GM21723 (cell line): ENCODE results near the gene AFP.

ENCODE experiments used
- ATAC-seq: cut with Tn5 transposase; IDR thresholded peaks from one replicate; pipeline ENCODE4 v1.9.1; 2021; ENCODE audit warnings: mild to moderate bottlenecking, moderate library complexity; ENCODE audit not compliant: unreplicated experiment

AFP gene

DNA sequence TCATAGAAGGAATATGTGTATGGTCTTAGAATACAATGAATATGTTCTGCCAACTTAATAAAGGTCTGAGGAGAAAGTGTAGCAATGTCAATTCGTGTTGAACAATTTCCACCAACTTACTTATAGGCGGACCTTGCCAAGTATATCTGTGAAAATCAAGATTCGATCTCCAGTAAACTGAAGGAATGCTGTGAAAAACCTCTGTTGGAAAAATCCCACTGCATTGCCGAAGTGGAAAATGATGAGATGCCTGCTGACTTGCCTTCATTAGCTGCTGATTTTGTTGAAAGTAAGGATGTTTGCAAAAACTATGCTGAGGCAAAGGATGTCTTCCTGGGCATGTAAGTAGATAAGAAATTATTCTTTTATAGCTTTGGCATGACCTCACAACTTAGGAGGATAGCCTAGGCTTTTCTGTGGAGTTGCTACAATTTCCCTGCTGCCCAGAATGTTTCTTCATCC is 22.7 kb upstream of the AFP start:
- ATAC-seq, result no peak

DNA sequence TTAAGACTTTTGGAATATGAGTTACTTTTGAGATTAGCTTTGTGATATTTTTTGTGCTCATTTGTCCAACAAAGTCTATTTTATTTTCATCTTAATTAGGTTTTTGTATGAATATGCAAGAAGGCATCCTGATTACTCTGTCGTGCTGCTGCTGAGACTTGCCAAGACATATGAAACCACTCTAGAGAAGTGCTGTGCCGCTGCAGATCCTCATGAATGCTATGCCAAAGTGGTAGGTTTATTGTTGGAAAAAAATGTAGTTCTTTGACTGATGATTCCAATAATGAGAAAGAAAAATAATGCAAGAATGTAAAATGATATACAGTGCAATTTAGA is 21.1 kb upstream of the AFP start:
- ATAC-seq, result no peak

DNA sequence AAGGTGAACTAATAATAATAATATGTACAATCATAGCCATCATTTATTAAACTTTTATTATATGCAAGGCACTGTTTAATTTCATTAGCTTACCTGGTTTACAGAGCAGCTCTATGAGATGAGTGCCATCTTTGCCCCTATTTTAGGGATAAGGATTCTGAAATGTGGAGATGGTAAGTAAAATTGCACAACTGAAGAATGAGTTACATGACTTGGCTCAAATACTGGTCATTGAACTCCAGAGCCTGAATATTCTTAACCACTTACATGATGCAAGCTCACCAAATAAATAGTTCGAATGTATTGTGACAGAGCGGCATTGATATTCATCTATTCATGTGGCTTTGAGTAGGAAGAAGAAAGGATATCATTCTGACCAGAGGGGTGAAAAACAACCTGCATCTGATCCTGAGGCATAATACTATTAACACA is 20.2 kb upstream of the AFP start:
- no peak for ATAC-seq

DNA sequence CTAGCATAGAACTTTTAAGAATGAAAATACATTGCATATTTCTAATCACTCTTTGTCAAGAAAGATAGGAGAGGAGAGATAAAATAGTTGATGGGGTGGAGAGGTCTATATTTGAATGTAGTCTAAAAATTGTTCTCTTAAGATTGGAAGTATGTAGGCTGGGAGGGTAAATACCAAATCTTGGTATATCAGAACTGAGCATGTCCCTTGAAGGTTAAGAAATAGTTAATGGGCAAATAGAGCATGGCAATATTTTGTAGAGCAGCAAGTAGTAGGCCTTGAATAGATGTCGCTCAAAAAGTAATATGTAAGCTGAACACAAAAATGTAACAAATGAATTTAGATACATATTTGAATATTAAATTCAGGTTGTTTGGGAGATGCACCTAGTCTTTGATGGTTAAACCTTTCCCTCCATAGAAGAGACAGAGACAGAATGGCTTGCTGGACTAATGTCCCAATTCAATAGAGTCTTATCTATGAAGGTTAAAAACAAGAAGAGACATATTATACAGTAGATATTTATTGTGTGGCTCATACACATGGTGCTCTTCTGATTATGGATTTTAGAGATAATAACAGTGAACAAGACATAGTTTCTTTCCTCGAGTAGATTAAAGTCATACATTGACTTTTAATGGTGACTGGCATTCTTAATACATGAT is 19.5 kb upstream of the AFP start:
- ATAC-seq, result no peak

DNA sequence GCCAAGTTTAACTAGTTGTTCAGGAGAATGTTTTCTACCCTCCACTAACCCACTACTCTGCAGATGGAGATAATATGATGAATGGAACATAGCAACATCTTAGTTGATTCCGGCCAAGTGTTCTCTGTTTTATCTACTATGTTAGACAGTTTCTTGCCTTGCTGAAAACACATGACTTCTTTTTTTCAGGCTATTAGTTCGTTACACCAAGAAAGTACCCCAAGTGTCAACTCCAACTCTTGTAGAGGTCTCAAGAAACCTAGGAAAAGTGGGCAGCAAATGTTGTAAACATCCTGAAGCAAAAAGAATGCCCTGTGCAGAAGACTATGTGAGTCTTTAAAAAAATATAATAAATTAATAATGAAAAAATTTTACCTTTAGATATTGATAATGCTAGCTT is 18.7 kb upstream of the AFP start:
- ATAC-seq, result no peak

DNA sequence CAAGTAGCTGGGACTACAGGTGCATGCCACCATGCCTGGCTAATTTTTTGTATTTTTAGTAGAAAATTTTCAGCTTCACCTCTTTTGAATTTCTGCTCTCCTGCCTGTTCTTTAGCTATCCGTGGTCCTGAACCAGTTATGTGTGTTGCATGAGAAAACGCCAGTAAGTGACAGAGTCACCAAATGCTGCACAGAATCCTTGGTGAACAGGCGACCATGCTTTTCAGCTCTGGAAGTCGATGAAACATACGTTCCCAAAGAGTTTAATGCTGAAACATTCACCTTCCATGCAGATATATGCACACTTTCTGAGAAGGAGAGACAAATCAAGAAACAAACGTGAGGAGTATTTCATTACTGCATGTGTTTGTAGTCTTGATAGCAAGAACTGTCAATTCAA is 18.0 kb upstream of the AFP start:
- no peak for ATAC-seq

DNA sequence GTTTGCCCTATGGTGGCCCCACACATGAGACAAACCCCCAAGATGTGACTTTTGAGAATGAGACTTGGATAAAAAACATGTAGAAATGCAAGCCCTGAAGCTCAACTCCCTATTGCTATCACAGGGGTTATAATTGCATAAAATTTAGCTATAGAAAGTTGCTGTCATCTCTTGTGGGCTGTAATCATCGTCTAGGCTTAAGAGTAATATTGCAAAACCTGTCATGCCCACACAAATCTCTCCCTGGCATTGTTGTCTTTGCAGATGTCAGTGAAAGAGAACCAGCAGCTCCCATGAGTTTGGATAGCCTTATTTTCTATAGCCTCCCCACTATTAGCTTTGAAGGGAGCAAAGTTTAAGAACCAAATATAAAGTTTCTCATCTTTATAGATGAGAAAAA is 17.3 kb upstream of the AFP start:
- ATAC-seq, result no peak

DNA sequence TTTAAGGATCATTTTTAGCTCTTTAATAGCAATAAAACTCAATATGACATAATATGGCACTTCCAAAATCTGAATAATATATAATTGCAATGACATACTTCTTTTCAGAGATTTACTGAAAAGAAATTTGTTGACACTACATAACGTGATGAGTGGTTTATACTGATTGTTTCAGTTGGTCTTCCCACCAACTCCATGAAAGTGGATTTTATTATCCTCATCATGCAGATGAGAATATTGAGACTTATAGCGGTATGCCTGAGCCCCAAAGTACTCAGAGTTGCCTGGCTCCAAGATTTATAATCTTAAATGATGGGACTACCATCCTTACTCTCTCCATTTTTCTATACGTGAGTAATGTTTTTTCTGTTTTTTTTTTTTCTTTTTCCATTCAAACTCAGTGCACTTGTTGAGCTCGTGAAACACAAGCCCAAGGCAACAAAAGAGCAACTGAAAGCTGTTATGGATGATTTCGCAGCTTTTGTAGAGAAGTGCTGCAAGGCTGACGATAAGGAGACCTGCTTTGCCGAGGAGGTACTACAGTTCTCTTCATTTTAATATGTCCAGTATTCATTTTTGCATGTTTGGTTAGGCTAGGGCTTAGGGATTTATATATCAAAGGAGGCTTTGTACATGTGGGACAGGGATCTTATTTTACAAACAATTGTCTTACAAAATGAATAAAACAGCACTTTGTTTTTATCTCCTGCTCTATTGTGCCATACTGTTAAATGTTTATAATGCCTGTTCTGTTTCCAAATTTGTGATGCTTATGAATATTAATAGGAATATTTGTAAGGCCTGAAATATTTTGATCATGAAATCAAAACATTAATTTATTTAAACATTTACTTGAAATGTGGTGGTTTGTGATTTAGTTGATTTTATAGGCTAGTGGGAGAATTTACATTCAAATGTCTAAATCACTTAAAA is 16.6 kb upstream of the AFP start:
- no peak for ATAC-seq

DNA sequence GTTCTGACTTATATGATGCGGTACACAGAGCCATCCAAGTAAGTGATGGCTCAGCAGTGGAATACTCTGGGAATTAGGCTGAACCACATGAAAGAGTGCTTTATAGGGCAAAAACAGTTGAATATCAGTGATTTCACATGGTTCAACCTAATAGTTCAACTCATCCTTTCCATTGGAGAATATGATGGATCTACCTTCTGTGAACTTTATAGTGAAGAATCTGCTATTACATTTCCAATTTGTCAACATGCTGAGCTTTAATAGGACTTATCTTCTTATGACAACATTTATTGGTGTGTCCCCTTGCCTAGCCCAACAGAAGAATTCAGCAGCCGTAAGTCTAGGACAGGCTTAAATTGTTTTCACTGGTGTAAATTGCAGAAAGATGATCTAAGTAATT is 15.4 kb upstream of the AFP start:
- ATAC-seq, result no peak

DNA sequence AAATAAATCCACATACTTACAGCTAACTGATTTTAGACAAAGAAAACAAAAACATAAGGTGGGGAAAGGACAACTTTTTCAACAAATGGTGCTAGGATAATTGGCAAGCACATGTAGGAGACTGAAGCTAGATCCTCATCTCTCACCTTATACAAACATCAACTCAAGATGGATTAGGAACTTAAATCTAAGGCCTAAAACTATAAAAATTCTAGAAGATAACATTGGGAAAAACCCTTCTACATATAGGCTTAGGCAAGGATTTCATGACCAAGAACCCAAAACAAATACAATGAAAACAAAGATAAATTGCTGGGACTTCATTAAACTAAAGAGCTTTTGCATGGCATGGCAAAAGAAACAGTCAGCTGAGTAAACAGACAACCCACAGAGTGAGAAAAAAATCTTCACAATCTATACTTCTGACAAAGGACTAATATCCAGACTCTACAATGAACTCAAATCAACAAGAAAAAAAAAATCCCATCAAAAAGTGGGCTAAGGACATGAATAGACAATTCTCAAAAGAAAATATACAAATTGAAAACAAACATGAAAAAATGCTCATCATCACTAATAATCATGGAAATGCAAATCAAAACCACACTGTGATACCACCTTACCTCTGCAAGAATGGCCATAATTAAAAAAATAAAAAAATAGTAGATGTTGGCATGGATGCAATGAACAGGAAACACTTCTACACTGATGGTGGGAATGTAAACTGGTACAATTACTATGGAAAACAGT is 14.1 kb upstream of the AFP start:
- no peak for ATAC-seq

DNA sequence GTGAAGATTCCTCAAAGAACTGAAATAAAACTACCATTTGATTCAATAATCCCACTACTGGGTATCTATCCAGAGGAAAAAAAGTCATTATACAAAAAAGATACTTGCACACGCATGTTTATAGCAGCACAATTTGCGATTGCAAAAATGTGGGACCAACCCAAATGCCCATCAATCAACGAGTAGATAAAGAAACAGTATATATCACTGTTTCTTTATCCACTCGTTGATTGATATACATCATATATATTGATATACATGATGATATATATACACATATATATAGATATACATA is 13.6 kb upstream of the AFP start:
- ATAC-seq, result no peak

DNA sequence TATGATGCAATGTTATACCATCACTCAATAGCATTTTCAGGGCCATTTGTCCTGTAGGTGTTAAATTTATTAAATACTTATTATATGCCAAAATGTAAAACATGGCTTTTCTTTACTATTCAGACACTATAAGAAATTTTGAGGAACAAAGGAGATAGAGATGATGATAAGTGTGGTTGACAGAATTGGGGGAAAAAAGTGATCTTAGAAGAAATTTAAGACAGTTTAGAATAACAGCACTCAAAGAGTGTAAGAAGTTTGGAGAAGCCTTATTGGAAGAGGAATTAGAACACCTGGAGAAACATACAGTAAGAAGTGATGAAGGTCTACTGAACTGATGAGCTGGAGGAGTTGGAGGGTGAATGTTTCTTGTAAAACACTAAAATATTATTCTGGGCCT is 12.8 kb upstream of the AFP start:
- ATAC-seq, result no peak

DNA sequence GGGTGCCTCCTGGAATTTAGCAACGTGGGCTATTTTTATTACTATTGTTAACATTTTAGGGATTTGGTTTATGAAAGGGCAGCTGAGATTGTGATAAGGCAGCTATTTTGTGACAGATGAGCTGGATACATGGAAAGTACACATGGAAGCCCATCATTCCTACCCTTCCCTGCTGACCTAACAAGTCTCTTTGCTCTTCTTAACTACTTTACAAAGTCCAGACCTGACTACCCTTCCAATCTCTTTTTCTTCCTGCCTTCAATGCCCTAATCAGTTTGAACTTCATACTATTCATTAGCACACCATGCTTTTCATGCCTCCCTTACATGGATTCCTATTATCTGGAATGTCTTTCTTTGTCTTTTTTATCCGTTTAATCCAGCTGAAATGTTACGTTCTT is 9.4 kb upstream of the AFP start:
- ATAC-seq, result no peak

DNA sequence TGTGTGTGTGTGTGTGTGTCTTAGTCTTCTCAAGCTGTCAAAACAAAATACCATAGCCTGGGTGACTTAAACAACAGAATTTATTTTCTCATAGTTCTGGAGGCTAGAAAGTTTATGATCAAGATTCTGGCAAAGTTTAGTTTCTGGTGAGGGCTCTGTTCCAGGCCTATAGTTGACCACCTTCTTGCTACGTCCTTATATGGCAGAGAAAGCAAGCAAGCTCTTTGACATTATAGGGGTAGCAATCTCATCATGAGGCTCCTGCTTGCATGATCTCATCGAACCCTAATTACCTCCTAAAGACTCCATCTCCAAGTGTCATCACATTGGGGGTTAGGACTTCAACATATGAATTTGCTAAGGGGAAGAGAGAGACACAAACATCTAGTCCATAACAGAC is 6.9 kb upstream of the AFP start:
- no peak for ATAC-seq

DNA sequence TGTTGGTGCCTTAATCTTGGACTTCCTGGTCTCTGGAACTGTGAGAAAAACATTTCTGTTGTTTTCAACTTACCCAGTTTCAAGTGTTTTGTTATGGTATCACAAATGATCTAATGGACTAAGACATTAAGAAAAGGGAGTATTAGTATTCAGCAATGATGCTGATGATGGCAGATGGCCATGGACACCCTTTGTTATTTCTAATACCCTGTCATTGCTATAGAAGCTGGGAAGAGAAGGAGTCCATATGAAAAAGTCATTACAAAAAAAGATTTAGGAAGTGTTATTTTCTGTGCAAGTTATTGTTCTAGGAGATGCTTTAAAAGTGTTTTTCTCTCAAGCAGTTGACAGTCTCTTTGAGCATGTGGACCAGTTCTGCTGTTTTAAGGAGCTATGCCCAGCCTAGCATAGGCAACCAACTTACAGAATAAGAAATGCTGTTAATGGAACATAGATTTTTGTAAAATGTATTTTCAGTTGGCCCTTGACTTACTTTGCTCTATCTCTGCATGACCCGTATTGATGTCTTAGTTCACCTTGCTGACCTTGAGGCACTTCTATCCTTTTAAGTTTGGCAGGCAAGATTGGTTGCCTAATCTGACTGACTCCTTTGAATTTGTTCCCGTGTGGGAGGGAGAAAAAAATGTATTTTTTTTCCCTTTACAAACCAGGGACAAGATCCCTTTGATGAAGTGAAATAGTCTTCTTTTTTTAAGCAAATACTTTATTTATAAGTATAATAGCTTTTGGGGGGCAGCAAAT is 6.0 kb upstream of the AFP start:
- no peak for ATAC-seq

DNA sequence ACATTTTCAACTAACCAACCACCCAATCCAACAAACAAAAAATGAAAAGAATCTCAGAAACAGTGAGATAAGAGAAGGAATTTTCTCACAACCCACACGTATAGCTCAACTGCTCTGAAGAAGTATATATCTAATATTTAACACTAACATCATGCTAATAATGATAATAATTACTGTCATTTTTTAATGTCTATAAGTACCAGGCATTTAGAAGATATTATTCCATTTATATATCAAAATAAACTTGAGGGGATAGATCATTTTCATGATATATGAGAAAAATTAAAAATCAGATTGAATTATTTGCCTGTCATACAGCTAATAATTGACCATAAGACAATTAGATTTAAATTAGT is 4.2 kb upstream of the AFP start:
- no peak for ATAC-seq

DNA sequence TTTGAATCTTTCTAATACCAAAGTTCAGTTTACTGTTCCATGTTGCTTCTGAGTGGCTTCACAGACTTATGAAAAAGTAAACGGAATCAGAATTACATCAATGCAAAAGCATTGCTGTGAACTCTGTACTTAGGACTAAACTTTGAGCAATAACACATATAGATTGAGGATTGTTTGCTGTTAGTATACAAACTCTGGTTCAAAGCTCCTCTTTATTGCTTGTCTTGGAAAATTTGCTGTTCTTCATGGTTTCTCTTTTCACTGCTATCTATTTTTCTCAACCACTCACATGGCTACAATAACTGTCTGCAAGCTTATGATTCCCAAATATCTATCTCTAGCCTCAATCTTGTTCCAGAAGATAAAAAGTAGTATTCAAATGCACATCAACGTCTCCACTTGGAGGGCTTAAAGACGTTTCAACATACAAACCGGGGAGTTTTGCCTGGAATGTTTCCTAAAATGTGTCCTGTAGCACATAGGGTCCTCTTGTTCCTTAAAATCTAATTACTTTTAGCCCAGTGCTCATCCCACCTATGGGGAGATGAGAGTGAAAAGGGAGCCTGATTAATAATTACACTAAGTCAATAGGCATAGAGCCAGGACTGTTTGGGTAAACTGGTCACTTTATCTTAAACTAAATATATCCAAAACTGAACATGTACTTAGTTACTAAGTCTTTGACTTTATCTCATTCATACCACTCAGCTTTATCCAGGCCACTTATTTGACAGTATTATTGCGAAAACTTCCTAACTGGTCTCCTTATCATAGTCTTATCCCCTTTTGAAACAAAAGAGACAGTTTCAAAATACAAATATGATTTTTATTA is 3.6 kb upstream of the AFP start:
- ATAC-seq, result no peak

DNA sequence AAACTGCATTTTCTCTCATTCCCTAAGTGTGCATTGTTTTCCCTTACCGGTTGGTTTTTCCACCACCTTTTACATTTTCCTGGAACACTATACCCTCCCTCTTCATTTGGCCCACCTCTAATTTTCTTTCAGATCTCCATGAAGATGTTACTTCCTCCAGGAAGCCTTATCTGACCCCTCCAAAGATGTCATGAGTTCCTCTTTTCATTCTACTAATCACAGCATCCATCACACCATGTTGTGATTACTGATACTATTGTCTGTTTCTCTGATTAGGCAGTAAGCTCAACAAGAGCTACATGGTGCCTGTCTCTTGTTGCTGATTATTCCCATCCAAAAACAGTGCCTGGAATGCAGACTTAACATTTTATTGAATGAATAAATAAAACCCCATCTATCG is 2.9 kb upstream of the AFP start:
- no peak for ATAC-seq

DNA sequence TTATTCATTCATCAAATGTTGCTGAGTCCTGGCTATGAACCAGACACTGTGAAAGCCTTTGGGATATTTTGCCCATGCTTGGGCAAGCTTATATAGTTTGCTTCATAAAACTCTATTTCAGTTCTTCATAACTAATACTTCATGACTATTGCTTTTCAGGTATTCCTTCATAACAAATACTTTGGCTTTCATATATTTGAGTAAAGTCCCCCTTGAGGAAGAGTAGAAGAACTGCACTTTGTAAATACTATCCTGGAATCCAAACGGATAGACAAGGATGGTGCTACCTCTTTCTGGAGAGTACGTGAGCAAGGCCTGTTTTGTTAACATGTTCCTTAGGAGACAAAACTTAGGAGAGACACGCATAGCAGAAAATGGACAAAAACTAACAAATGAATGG is 1.7 kb upstream of the AFP start:
- peak; percentile 57 for ATAC-seq
